Measurements from ENCODE around the gene PRKCB.

GRCh38 chr16:24011237-24011636 is 175.5 kb downstream of the PRKCB start:
- TF ChIP-seq CTCF (optimal IDR thresholded peaks at IDR 0.05 in 1 of 3, IDR thresholded peaks at IDR 0.05 in 1 of 3, conservative IDR thresholded peaks at IDR 0.05 in 1 of 3; ENCODE audit: extremely low read depth in 1 of 3, insufficient read depth in 2 of 3, low read length in 3 of 3) = no peak
- TF ChIP-seq EZH2 (IDR thresholded peaks at IDR 0.05; ENCODE audit: low read length) = no peak

Data from keratinocyte (primary cell).